Nephron progenitor cell (in vitro differentiated cells): ENCODE data around the gene OR1K1.

Experiments used
- DNase-seq: peaks from one replicate; pipeline ENCODE4 v3.0.0; 2021
- H3K27ac Mint-ChIP-seq: 2 replicates; pipeline ENCODE4 v1.8.0; 2021; ENCODE audit warnings: mild to moderate bottlenecking, moderate library complexity, mixed read lengths
- H3K27me3 Mint-ChIP-seq: 2 replicates; pipeline ENCODE4 v1.8.0; 2021; ENCODE audit warnings: mild to moderate bottlenecking, low read depth, mixed read lengths; ENCODE audit not compliant: poor library complexity
- H3K36me3 Mint-ChIP-seq: 2 replicates; pipeline ENCODE4 v1.8.0; 2021; ENCODE audit warnings: low read depth, mixed read lengths
- H3K4me1 Mint-ChIP-seq: 2 replicates; pipeline ENCODE4 v1.8.0; 2021; ENCODE audit warnings: mixed read lengths
- H3K4me3 Mint-ChIP-seq: 2 replicates; pipeline ENCODE4 v1.8.0; 2021; ENCODE audit warnings: mild to moderate bottlenecking, moderate library complexity, mixed read lengths
- H3K9me3 Mint-ChIP-seq: 2 replicates; pipeline ENCODE4 v1.8.0; 2021; ENCODE audit warnings: mild to moderate bottlenecking, moderate library complexity, mixed read lengths
- CTCF ChIP-seq: fragments of 200-600 bp; sonication (generic); IDR thresholded peaks from 2 replicates; pipeline ENCODE4 v1.5.0; 2021; ENCODE audit warnings: antibody characterized with exemption

Gene OR1K1

GRCh38 chr9:122800066-122801060, at the start of gene OR1K1:
OR1K1 (plus strand) TSS chr9:122800123; CDS start chr9:122800123, 0 bp downstream.
- H3K4me1 Mint-ChIP-seq: no peaks in the 10 kb centered on the region
- no peak for TF ChIP-seq CTCF
- H3K9me3 Mint-ChIP-seq: peaks cover 44% of the 10 kb centered on the region
- H3K36me3 Mint-ChIP-seq: no peaks in the 10 kb centered on the region
- no peak for DNase-seq
- H3K4me3 Mint-ChIP-seq: no peak within 1 kb of the TSS
- peaks cover 18% of the 10 kb centered on the region for H3K27me3 Mint-ChIP-seq
- no peak within 1 kb of the TSS for H3K27ac Mint-ChIP-seq

GRCh38 chr9:122754825-122755224, 45.1 kb upstream of the OR1K1 start:
- Mint-ChIP-seq H3K9me3 (peaks cover 47% of the 10 kb centered on the region), H3K36me3 (no peaks in the 10 kb centered on the region), H3K4me3 (no peak overlapping the region), H3K4me1 (no peaks in the 10 kb centered on the region), H3K27ac (no peak overlapping the region), H3K27me3 (no peaks in the 10 kb centered on the region)
- no peak for DNase-seq
- TF ChIP-seq CTCF: no peak

GRCh38 chr9:122767817-122768216, 32.1 kb upstream of the OR1K1 start:
- Mint-ChIP-seq H3K27ac (no peak overlapping the region), H3K36me3 (no peaks in the 10 kb centered on the region), H3K27me3 (peaks cover 4% of the 10 kb centered on the region), H3K4me3 (no peak overlapping the region), H3K4me1 (no peaks in the 10 kb centered on the region), H3K9me3 (peaks cover 56% of the 10 kb centered on the region)
- no peak for DNase-seq
- TF ChIP-seq CTCF: no peak

- no peak for DNase-seq
- peaks cover 24% of the 10 kb centered on the region for H3K9me3 Mint-ChIP-seq
- H3K4me3 Mint-ChIP-seq: no peak overlapping the region
- no peaks in the 10 kb centered on the region for H3K4me1 Mint-ChIP-seq
- no peaks in the 10 kb centered on the region for H3K36me3 Mint-ChIP-seq
- TF ChIP-seq CTCF: no peak
- H3K27me3 Mint-ChIP-seq: peaks cover 18% of the 10 kb centered on the region
- no peak overlapping the region for H3K27ac Mint-ChIP-seq
These were observed 22.9 kb upstream of the OR1K1 start for GRCh38 chr9:122777052-122777451.

GRCh38 chr9:122777935-122778627, 21.8 kb upstream of the OR1K1 start:
- no peak for DNase-seq
- no peak for TF ChIP-seq CTCF

More at GRCh38 chr9:122777935-122778627, 21.8 kb upstream of the OR1K1 start:
- Mint-ChIP-seq H3K4me1 (no peaks in the 10 kb centered on the region), H3K4me3 (no peak overlapping the region), H3K27me3 (peaks cover 15% of the 10 kb centered on the region), H3K36me3 (no peaks in the 10 kb centered on the region), H3K27ac (no peak overlapping the region), H3K9me3 (peaks cover 15% of the 10 kb centered on the region)
